RKO (cell line): ENCODE results near the gene LRRC7.
A peak's percentile ranks its signal among the peaks of the same experiment; 100 is the strongest.

Experiments used
- DNase-seq: peaks from one replicate; pipeline ENCODE4 v3.0.0-alpha.2; 2016; ENCODE audit warnings: low spot score

The LRRC7 gene

GRCh38 chr1:69589799-69590198 is 22.1 kb downstream of the LRRC7 start:
- no peak for DNase-seq

GRCh38 chr1:69592341-69592740 is 24.6 kb downstream of the LRRC7 start:
- DNase-seq = no peak

GRCh38 chr1:69595486-69595885 is 27.8 kb downstream of the LRRC7 start:
- DNase-seq = no peak

GRCh38 chr1:69611316-69611715 is 43.6 kb downstream of the LRRC7 start:
- DNase-seq = peak; percentile 18

GRCh38 chr1:69613414-69613813 is 45.7 kb downstream of the LRRC7 start:
- DNase-seq = peak; percentile 10

GRCh38 chr1:69638673-69639072 is 71.0 kb downstream of the LRRC7 start:
- DNase-seq = no peak

GRCh38 chr1:69639159-69639558 is 71.4 kb downstream of the LRRC7 start:
- no peak for DNase-seq

GRCh38 chr1:69643266-69643665 is 75.5 kb downstream of the LRRC7 start:
- DNase-seq = no peak

GRCh38 chr1:69645477-69645876 is 77.8 kb downstream of the LRRC7 start:
- DNase-seq = no peak

- peak; percentile 7 for DNase-seq
These were observed 80.8 kb downstream of the LRRC7 start for GRCh38 chr1:69648486-69648885.

- no peak for DNase-seq
These were observed 81.8 kb downstream of the LRRC7 start for GRCh38 chr1:69649383-69649990.

GRCh38 chr1:69650779-69651178 is 83.1 kb downstream of the LRRC7 start:
- DNase-seq = no peak

- no peak for DNase-seq
These were observed 83.9 kb downstream of the LRRC7 start for GRCh38 chr1:69651656-69652055.

- no peak for DNase-seq
These were observed 90.2 kb downstream of the LRRC7 start for GRCh38 chr1:69657971-69658370.

- no peak for DNase-seq
These were observed 94.0 kb downstream of the LRRC7 start for GRCh38 chr1:69661686-69662085.

- no peak for DNase-seq
These were observed 94.6 kb downstream of the LRRC7 start for GRCh38 chr1:69662321-69662720.

- no peak for DNase-seq
These were observed 103.8 kb downstream of the LRRC7 start for GRCh38 chr1:69671363-69672010.

- DNase-seq = no peak
These were observed 105.6 kb downstream of the LRRC7 start for GRCh38 chr1:69673321-69673720.

GRCh38 chr1:69679965-69680364 is 112.2 kb downstream of the LRRC7 start:
- DNase-seq = no peak

GRCh38 chr1:69686367-69686984 is 118.8 kb downstream of the LRRC7 start:
- no peak for DNase-seq

- no peak for DNase-seq
These were observed 120.5 kb downstream of the LRRC7 start for GRCh38 chr1:69688193-69688592.

GRCh38 chr1:69691179-69691578 is 123.5 kb downstream of the LRRC7 start:
- DNase-seq = no peak

GRCh38 chr1:69693921-69694675 is 126.4 kb downstream of the LRRC7 start:
- no peak for DNase-seq
